GM18861 (cell line): ENCODE results near the gene CBX4.
A peak's percentile ranks its signal among the peaks of the same experiment; 100 is the strongest.

ENCODE experiments used
- ATAC-seq: cut with Tn5 transposase; IDR thresholded peaks from one replicate; pipeline ENCODE4 v1.9.1; 2021; ENCODE audit not compliant: unreplicated experiment

The CBX4 gene

DNA sequence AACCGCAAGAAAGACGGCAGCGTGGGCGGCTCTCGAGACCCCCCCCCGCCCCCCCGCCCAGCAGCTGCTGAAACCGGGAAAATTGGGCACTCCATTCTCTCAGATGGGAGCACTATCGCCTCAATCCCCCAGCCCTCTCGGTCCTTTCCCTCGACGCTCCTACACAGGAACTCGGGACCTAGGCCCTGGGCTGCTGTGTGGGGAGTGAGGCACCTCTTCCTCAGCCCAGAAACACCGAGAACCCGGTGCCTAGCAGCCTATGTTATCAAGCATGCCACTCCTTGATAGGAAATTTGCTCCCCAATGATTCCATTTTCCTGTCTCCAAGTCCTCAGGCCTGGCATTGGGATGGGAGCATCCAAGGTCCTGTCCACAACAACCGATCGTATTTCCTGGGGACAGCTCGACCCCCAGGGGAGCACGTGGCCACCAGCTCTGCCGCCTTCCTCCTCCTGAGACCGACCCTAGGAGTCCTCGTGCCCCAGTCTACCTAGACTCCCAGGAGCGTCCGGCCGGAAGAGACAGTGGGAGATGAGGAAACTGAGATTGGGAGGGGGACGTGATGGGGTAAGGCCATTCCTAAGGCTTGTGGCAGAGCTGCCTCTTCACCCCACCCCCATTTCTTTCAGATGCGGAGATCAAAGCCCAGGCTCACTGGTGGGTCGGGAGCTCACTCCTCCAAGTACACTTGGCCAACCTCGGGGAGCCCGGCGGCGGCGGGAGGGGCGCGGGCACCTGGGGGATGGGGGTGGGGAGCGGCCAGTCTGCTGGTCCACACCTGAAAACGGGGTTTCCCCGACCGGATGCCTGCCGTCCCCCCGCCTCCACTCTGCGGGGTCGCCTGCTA, 24.9 kb downstream of the CBX4 start:
- no peak for ATAC-seq

DNA sequence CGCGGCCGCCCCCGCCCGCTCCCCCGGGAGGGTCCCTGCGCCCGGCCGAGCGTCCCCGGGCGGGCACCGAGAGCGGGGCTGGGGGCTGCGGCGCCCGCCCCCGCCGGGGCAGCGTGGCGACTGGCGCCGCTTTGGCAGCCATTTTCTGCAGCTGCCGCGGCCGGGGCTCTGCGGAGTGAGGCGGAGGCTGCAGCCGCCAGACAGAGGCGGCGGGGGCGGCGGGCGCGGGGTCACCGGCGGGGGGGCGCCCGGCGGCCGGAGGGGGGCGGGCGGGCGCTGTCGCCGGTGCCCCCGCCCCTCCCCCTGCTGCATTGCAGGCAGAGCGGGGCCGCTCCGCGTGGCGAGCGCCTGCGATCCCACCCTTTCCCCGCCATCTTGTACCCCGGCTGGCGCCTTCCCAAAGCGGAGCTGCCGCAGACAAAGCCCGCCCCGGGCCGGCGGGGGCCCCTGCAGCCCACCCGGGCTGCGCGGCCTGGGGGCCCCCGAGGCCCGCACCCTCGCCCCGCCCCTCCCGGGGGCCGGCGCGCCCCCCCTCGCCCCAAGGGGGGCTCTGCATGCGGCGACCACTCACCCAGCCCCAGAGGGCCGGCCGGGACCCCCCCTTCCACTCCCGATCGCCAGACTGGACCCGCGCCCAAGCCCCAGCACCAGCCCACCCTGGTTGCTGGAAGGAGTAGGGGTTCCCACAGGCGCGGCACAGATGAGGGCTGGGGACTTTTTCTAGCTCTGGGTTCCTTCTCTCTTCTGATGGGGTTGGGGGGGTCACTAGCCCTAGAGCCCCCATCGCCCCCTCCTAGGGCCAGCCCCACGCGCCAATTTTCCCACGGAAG, 25.7 kb downstream of the CBX4 start:
- no peak for ATAC-seq

DNA sequence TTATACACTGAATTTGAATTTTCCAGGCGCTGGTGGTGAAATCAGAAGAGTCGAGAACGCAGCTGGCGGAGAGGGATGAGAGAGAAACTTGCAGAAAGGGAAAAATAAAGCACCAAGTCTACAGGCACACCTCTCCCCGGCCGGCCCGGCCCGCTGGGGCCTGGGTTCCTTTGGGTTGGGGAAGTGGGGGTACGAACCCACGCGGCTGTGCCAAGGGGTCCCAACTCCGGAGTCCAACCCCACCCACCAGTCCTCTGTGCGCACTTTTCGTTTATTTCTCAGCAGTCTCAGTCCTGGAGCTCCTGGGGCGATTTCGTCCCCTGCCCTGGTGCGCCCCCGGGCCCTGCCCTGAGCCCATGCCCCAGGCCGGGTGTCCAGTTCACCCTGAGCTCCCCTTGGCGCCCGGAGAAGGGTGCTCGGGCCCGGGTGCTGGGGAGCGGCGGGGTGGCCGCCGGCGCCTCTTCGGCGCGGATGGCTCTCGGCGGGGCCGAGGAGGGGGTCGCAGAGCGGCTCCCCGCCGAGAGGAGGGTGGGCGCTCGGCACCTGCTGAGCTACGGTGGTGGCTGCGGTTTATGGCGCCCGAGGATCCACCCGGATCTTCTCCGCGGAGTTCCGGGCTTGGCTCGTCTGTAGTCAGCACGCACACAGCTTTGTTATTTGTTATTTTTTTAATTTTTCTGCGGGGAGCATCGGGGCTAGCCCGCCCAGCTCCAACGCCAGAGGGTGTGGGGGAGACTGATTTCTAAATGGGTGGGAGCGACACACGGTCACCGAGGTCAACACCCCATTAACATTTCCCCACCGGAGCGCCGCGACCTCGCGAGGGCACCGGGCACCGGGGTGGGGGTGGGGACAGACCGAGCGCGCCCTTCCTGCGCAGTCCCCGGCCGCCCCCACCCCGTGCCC, 26.6 kb downstream of the CBX4 start:
- ATAC-seq = no peak

DNA sequence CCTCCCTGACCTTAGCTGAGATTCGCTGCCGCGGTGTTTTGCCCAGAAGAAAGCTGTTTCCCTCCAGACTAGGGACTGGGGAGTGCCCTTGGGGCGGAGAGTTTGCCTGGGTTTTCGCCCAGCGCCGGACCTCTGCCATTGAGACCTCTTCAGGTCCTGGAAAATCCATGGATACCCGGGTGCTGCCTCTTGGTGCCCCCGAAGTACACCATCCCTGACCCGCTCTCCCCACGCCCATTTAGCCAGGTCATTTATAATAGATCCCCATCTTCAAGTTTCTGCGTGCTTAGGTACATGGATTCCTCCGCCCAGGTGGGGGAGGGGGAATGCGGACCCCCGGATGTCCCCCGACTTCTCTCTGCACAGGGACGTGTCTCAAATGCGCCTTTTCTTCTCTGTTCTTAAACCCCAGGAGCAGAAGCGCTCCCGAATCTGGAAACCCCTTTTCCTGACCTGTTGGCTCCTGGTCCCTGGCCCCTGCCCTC, 27.3 kb downstream of the CBX4 start:
- ATAC-seq = no peak

DNA sequence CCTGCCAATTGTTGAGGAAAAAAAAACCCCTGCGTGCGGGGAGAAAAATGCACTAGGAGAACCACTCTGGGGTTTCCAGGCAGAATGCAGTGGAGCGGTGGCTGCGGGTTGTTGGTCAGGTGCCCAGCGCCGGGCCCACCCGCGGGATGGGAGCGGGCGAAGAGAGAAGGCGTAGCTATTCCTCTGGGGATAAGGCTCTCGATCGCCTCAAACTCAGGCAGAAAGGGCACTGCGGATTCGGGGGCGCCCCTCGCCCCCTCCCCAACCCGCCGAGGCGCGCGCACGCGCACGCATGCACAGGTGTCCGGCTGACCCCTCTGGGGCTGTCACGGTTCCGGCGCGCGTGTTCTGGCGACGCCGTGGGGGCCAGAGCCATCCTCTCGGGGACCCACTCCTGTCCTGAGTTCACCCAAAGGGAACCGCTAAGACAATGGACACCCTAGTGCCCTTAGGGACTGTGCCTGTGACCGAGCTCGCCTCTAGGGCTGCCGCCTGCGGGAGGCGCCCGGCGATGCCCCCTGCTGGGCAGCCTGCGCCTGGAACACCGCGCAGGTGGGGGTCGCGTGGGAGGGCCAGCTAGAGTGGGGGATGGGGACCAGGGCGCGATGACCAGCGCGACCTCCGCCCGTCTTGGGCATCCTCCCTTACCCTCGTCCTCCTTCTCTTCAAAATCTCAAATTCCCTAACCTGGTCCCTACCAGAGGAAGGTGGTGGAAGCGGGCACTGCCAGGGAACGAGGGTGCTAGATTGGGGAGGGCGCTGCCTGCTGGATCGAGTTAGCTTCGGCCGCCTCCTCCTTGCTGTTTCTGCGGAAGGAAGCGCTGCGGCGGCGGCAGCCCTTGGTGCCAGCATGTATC, 28.0 kb downstream of the CBX4 start:
- no peak for ATAC-seq

DNA sequence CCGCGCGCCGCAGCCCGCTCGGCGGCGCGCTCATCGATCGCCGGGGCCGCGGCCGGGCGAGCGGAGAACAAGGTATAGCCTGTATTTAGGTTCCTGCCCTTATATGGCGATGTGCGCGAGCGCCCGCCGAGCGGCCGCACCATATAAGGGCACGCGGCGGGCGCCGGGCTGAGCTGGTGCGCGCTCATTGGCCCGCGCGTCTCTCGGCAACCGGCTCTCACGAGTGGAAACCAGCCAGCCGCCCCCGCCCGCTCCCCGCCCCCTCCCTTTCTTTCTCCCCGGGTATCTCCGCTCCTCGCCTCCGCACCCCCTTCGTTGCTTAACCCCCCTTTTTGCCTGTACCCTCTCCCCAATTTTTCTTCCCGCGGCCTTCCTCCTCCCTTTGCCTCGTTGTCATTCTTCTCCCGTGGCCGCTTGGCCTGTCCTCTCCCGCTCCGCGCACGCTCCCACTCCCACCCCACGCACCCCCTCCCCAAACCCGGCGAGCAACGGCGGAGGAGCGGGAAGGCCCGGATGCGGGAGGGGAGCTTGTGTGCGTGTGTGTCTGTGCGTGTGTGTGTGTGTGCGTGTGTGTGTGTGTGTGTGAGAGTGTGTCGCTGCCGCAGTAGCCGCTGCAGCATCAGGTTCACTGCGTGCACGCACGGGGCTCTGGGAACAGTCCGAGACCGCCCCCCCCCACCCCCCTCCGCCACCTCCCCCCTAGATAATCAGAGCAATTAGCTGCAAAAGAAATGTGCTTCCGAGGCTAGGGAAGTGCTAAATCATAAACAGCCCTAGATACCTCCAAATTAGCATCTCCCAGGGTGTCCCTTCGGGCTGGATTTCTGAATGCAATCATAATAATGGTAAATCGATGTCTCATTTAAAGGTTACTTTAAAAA, 28.9 kb downstream of the CBX4 start:
- peak; percentile 83 for ATAC-seq

DNA sequence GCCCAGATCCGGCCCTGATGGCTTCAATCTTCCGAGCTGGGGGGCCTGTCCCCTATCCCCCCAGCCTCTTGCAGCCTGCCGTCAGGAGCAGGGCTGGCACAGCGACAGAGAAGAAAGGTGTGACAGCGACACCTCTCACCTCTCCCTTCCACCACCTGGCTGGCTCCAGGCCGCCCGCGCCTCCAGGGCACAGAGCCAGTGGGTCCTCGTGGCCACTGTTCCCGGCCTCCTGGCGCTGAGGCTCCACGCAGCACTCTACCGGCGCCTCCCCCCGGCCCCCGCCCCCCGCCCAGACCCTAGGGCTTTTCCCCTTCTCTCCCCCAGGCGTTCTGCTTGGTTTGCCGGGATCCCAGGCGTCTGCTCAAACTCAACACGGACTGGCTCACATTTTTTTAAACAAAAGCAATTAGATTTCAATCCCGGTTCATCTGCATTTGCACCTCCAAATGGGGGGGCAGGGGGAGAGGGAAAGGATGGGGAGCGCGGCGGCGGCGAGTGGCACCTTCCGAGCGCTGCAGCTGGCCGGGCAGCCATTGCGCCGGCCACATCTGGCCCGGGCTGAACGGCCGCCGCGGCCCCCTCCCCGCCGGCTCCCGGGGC, 29.6 kb downstream of the CBX4 start:
- no peak for ATAC-seq

DNA sequence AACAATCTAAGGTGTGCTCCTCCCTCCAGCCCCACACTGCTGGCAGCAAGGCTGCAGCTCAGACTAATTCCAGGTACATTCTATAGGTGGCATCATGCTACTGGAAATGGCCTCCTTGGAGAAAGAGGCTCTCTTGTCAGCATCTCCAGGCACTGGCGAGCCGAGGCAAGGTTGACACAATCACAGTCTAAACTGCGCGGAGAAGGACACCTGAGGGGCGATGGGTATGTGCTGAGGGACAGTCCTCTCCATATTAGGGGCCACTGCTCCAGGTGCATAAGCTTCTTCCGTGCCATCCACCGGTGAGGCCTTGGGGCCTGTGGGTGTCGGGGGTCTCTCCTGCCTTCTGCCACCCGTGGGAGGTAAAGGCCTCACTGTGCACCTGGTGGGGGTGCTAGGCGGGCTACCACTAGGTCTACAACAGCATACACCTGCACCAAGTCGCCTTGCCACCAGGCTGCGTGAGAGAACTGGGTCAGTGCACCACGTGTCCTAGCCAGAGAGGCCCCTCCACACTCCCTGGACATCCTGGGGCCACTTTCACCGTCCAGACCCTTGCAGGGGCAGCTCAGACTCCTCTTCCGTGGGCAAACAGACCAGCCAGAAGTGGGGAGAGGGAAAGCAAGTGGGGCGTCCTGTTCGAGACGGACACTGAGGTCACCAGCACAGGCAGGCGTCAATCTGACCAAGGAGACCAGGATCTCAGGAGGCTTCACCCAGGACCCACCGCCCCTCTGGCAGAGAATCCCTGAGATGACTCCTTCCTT, 30.3 kb downstream of the CBX4 start:
- ATAC-seq = no peak

DNA sequence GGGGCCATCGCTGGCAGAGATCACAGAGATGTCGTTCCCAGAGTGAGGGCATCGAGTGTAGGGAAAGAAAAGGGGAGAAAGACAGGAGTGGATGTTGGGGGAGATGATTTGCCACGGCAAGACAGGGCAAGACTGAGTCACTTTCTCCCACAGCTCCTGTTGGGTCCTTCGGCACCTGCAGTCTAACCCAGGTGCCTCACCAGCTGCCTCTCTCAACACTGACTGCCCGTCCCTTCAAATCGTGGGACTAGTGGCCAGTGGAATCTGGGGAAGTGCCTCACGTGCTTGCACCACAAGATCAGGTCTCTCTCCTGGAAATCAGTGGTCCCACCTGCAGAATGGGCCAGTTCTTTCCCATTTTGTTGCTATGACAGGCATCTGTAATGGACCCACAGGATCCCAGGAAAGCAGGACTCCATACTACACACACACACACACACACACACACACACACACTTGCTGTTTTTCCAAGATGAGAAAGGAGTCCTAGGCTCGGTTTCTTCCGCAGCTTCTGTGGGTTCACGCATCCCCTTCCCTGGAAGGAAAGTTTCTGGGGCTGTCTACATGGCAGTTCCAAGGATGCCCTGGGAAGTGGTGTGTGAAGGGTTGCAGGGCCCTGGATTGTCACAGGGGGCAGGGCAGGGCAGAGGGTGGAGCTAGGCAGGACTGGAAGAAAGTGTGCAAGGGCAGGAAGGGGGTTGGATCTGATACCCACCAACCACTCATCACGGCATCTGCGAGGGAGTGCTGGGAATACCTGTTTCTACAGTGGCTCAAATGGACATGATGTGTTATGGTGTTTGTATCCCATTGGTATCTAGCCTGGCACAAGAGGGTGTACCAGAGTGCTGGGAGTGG, 32.1 kb downstream of the CBX4 start:
- ATAC-seq = no peak

DNA sequence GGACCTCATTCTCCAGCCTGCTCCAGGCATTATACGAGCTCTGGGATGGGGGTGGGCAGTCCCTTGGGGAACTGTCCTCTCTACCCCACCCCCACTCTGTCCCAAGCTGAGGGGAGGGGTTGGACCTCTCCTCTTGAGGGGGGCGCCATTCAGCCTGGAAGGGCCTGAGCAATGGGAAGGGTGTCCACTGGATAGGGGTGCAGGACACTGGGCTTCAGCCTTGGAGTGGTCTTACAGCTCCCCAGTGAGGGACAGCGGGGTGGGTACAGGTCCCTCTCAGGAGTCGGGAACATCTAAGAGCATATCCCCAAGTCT, 32.8 kb downstream of the CBX4 start:
- ATAC-seq = no peak

DNA sequence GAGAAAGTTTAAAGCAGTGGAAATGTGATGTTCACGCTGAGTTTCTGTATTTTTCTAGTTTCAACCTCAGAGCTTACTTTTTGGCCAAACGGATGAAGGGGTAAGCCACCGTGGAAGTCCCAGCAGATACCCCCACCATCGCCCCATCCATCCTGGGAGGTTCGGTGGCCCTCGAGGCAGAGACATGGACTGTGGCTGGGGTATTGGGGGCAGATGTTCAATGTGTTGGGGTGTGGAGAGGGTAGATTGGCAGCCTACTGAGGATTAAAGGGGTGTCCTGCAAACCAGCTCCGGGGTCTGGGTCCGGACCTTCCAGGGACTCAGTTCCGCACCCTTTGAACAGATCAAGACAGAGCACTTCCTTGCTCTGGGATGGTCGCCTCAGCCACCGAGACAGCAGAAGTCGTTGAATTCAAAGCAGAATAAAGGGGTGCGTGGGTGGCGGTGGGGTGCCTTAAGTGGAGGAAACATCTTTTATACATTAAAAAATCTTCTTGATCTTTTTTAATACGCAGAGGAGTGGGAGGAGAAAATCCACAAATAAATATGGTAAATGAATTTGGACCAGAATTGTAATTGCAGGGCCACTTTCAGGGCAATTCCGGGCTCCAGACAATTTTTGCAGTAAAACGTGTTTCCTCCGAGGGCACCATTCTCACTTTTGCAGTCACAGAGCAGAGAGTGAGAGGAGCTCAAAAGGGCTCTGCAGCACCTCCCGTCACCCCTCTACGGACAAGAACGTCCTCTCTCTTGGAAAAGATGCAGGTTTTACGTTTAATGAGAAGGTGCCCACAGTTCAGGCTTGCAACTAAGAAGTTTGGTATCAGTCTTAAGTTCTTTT, 34.2 kb downstream of the CBX4 start:
- ATAC-seq = no peak

DNA sequence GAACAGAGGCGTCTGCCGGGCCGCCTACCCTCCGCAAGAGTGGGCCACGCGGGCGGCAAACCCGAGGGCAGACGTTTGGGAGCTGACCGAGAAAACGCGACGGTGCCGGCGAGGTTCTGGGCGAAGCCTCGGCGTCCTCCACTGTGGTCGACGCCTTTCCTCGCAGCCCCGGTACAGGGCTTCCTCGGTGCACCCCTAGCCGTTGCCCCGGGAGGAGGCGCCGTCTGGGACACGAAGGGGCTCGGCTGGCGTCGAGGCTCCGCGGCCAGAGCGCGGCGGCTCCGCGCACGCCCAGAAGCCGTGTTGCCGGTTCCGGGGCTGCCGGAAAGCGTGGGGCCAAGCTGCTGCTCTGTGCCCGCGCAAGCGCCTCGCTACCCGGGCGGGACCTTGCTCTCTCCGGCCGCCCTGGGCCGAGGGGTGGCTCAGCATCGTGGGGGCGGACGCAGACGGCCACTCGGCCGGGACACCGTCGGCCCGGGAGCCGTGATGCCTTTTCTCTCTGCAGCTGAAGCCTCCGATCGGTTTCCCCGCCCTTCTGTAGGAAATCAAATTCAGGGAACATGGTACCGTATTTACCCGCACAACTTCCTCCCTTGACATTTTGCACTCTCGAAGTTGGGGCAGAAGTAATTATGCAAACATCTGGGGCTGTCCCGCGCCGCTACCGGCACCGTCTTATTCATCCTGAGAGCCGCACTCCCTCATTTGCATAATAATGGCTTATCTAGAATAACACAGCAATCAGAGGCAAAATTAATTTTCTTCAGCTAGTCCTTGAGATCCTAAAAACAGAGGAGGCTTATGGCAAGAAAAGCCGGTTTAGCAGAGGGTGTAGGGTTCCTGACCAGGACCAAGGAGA, 35.0 kb downstream of the CBX4 start:
- ATAC-seq = peak; percentile 62

DNA sequence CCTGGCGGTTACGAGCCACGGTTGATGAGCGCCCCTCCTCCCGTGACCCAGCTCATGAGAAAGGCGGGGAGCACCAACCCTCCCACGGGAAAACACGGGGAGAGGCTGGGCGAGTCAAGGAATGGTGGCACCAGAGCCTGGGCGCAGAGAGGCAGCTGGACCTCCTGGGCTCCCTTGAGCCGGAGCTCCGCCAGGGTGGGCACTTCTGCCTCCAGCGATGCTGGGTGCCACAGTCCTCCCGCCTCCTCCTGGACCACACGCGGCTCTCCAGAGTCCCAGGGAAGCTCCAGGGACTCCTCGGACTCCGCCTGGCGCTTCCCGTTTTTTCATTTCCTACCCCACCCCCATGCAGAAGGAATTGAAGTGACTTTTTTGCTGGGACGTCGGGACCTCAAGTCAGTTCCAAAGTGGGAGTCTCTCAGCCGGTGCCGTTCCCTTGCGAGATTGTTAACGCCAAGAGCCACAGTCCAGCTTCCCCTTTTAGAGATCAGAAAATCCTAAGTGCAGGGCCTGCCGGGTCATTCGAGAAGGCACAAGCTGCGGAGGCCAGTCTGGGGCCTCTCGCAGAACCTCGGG, 35.7 kb downstream of the CBX4 start:
- ATAC-seq = no peak

DNA sequence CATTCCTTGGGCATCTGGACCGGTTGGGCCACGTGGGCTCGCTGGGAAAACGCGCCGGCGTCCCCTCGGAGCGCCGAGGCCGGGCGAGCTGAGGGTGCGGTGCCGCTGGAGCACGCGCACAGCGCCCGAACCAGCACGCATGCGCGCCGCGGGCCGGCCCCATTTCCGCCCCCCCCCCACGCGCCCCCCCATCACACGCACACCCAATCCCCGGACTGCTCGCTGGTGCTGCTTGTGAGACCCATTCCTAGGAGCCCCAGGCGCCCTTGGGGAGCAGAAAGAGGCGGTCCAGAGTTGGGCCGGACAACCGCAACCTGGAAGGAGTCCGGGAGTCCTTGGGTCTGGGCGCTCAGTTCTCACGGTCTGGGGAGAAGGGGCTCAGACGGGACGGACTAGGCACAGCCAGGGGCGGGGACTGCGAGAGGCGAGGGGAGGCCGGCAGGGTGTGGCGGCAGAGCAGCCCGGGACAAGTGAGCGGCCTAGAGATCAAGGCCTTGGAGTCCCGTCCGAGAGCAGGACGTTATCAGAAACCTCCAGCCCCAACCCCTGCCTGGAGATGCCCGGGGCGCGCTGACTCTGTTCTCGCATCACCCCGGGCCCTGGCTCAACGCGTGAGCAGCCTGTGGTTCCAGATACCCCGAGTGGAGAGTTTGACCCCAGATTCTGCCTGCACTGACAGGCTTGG, 36.4 kb downstream of the CBX4 start:
- ATAC-seq = no peak
